ENCODE measurements around the gene SLC22A8.
"Not testable (repeated sequence)": the region's sequence is repeated elsewhere in the genome, so short reads cannot be mapped to it uniquely, and the experiment has no call there.

Gene SLC22A8

GRCh38 chr11:62994775-62995174 is 20.9 kb downstream of the SLC22A8 start:
- in situ Hi-C loops (cut with HindIII; ENCODE audit: low sequenced_read_pairs) = no loop called here

- in situ Hi-C loops (cut with HindIII; ENCODE audit: low sequenced_read_pairs) = no loop called here
Measured at GRCh38 chr11:62988276-62988675, 27.4 kb downstream of the SLC22A8 start.

GRCh38 chr11:62985041-62985750 is 30.4 kb downstream of the SLC22A8 start:
- in situ Hi-C loops (cut with HindIII; ENCODE audit: low sequenced_read_pairs) = no loop called here

- in situ Hi-C loops (cut with HindIII; ENCODE audit: low sequenced_read_pairs) = no loop called here
Measured at GRCh38 chr11:62984451-62984991, 31.1 kb downstream of the SLC22A8 start, which contains the start of gene SLC22A6. Gene SLC22A6 (minus strand): TSS chr11:62984967. CDS start chr11:62984690, 277 bp downstream.

- in situ Hi-C loops (cut with HindIII; ENCODE audit: low sequenced_read_pairs) = no loop called here
Measured at GRCh38 chr11:62983536-62984199, 32.0 kb downstream of the SLC22A8 start.

GRCh38 chr11:62981743-62982142 is 33.9 kb downstream of the SLC22A8 start:
- in situ Hi-C loops (cut with HindIII; ENCODE audit: low sequenced_read_pairs) = no loop called here

- in situ Hi-C loops (cut with HindIII; ENCODE audit: low sequenced_read_pairs) = no loop called here
Measured at GRCh38 chr11:62980133-62980760, 35.4 kb downstream of the SLC22A8 start.

GRCh38 chr11:62976109-62976508 is 39.5 kb downstream of the SLC22A8 start:
- in situ Hi-C loops (cut with HindIII; ENCODE audit: low sequenced_read_pairs) = no loop called here

GRCh38 chr11:62974848-62975522 is 40.7 kb downstream of the SLC22A8 start:
- in situ Hi-C loops (cut with HindIII; ENCODE audit: low sequenced_read_pairs) = no loop called here

- in situ Hi-C loops (cut with HindIII; ENCODE audit: low sequenced_read_pairs) = no loop called here
Measured at GRCh38 chr11:62965574-62965973, 50.1 kb downstream of the SLC22A8 start.

- in situ Hi-C loops (cut with HindIII; ENCODE audit: low sequenced_read_pairs) = no loop called here
Measured at GRCh38 chr11:62962391-62962790, 53.2 kb downstream of the SLC22A8 start.

GRCh38 chr11:62961017-62961570 is 54.5 kb downstream of the SLC22A8 start:
- in situ Hi-C loops (cut with HindIII; ENCODE audit: low sequenced_read_pairs) = no loop called here

- in situ Hi-C loops (cut with HindIII; ENCODE audit: low sequenced_read_pairs) = no loop called here
Measured at GRCh38 chr11:62959422-62959980, 56.1 kb downstream of the SLC22A8 start.

- in situ Hi-C loops (cut with HindIII; ENCODE audit: low sequenced_read_pairs) = no loop called here
Measured at GRCh38 chr11:62958547-62959421, 56.9 kb downstream of the SLC22A8 start.

GRCh38 chr11:62957147-62957546 is 58.5 kb downstream of the SLC22A8 start:
- in situ Hi-C loops (cut with HindIII; ENCODE audit: low sequenced_read_pairs) = no loop called here

GRCh38 chr11:62954478-62954877 is 61.2 kb downstream of the SLC22A8 start:
- in situ Hi-C loops (cut with HindIII; ENCODE audit: low sequenced_read_pairs) = no loop called here

- in situ Hi-C loops (cut with HindIII; ENCODE audit: low sequenced_read_pairs) = no loop called here
Measured at GRCh38 chr11:62953811-62954210, 61.8 kb downstream of the SLC22A8 start.

GRCh38 chr11:62948765-62949320 is 66.8 kb downstream of the SLC22A8 start:
- in situ Hi-C loops (cut with HindIII; ENCODE audit: low sequenced_read_pairs) = no loop called here

- in situ Hi-C loops (cut with HindIII; ENCODE audit: low sequenced_read_pairs) = not testable (repeated sequence)
Measured at GRCh38 chr11:62945538-62945937, 70.1 kb downstream of the SLC22A8 start.

Measured in DLD1 (cell line).